Neural progenitor cell (in vitro differentiated cells): Measurements from ENCODE around the gene PELO.

Experiments
- EZH2 ChIP-seq: fragments of 200-600 bp; sonication (generic); IDR thresholded peaks from 2 replicates; pipeline ENCODE4 v1.6.1; 2017; ENCODE audit warnings: antibody characterized with exemption, mild to moderate bottlenecking, moderate library complexity
- EZH2phosphoT487 ChIP-seq: fragments of 200-600 bp; sonication (generic); IDR thresholded peaks from 2 replicates; pipeline ENCODE4 v1.6.1; 2017; ENCODE audit warnings: antibody characterized with exemption
- TF ChIP-seq, protein P1 (sequence below): fragments of 200-600 bp; sonication (generic); IDR thresholded peaks from 2 replicates; pipeline ENCODE4 v1.5.1; 2017; ENCODE audit warnings: antibody characterized with exemption, mild to moderate bottlenecking

DNA sequence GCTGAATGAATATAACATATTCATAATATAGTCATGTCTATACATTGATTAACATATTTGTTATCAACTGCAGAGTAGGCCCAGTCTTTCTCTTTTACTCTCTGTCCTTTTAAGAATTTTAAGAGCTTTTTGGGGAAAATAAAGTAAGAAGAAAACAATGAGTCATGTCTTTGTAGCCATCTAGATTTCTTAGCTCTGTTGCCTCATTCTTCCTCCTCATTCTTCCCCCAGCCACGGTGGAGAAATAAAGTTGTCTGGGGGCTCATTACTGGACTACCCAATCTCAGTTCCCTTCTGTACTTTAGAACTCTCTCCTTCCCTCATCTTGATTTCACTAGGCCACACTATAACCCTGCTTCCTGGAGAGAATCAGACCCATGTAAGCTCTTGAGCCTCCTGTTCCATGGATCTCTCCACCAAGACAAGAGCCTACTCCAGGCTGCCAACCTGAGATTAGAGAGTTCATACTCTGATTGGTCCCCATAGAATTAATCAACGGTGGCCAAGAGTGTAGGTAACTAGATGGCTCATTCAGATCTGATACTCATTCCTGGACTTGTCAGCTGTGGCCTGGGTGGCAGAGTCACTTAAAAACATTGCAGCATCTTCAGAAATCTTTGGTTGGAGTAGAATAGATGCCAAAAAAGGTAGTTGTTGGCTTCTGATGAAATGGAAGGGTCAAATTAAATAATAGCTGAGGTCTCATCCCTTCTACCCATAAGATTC is 44.2 kb downstream of the PELO start:
- TF ChIP-seq, protein P1, sequence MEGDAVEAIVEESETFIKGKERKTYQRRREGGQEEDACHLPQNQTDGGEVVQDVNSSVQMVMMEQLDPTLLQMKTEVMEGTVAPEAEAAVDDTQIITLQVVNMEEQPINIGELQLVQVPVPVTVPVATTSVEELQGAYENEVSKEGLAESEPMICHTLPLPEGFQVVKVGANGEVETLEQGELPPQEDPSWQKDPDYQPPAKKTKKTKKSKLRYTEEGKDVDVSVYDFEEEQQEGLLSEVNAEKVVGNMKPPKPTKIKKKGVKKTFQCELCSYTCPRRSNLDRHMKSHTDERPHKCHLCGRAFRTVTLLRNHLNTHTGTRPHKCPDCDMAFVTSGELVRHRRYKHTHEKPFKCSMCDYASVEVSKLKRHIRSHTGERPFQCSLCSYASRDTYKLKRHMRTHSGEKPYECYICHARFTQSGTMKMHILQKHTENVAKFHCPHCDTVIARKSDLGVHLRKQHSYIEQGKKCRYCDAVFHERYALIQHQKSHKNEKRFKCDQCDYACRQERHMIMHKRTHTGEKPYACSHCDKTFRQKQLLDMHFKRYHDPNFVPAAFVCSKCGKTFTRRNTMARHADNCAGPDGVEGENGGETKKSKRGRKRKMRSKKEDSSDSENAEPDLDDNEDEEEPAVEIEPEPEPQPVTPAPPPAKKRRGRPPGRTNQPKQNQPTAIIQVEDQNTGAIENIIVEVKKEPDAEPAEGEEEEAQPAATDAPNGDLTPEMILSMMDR: no peak
- TF ChIP-seq EZH2 (no peak), EZH2phosphoT487 (no peak)
